KMS-11 (cell line): ENCODE results near the gene GCFC2.
A peak's percentile ranks its signal among the peaks of the same experiment; 100 is the strongest.

Source experiments
- H2AFZ ChIP-seq: fragments of 200-600 bp; sonication (generic); 2 replicates; pipeline ENCODE4 v1.6.1; 2016; ENCODE audit warnings: antibody characterized with exemption, mixed run types, low read depth
- H3K27ac ChIP-seq: fragments of 200-600 bp; sonication (generic); 2 replicates; pipeline ENCODE4 v1.6.1; 2016; ENCODE audit warnings: mild to moderate bottlenecking, mixed run types
- H3K27me3 ChIP-seq: fragments of 200-600 bp; sonication (generic); 2 replicates; pipeline ENCODE4 v1.6.1; 2017; ENCODE audit warnings: mild to moderate bottlenecking, low read depth, mixed run types, moderate library complexity; ENCODE audit not compliant: insufficient read depth
- H3K36me3 ChIP-seq: fragments of 200-600 bp; sonication (generic); 2 replicates; pipeline ENCODE4 v1.6.1; 2017; ENCODE audit warnings: mild to moderate bottlenecking, mixed run types; ENCODE audit not compliant: insufficient read depth
- H3K4me1 ChIP-seq: fragments of 200-600 bp; sonication (generic); 2 replicates; pipeline ENCODE4 v1.6.1; 2016; ENCODE audit warnings: mild to moderate bottlenecking, low read depth, mixed run types; ENCODE audit not compliant: poor library complexity, severe bottlenecking
- H3K4me2 ChIP-seq: fragments of 200-600 bp; sonication (generic); 2 replicates; pipeline ENCODE4 v1.7.0; 2016; ENCODE audit warnings: mild to moderate bottlenecking, mixed run types
- H3K4me3 ChIP-seq: fragments of 200-600 bp; sonication (generic); IDR thresholded peaks from 2 replicates; pipeline ENCODE4 v1.6.1; 2017; ENCODE audit warnings: low read depth, low read length, mixed read lengths; ENCODE audit not compliant: insufficient read depth
- H3K79me2 ChIP-seq: fragments of 200-600 bp; sonication (generic); 2 replicates; pipeline ENCODE4 v1.6.1; 2016; ENCODE audit warnings: low read depth, mixed run types; ENCODE audit not compliant: insufficient read depth
- H3K9ac ChIP-seq: fragments of 200-600 bp; sonication (generic); 2 replicates; pipeline ENCODE4 v1.6.1; 2016; ENCODE audit warnings: mild to moderate bottlenecking, mixed run types
- H4K20me1 ChIP-seq: fragments of 200-600 bp; sonication (generic); 2 replicates; pipeline ENCODE4 v1.6.1; 2016; ENCODE audit warnings: mild to moderate bottlenecking, mixed run types; ENCODE audit not compliant: insufficient read depth
- TF ChIP-seq, protein P1 (sequence below): fragments of 200-600 bp; sonication (generic); conservative IDR thresholded peaks from 2 replicates; pipeline ENCODE4 v1.6.1; 2017; ENCODE audit warnings: low read depth, mild to moderate bottlenecking, antibody characterized with exemption, low read length, moderate library complexity, mixed read lengths

Gene GCFC2

DNA sequence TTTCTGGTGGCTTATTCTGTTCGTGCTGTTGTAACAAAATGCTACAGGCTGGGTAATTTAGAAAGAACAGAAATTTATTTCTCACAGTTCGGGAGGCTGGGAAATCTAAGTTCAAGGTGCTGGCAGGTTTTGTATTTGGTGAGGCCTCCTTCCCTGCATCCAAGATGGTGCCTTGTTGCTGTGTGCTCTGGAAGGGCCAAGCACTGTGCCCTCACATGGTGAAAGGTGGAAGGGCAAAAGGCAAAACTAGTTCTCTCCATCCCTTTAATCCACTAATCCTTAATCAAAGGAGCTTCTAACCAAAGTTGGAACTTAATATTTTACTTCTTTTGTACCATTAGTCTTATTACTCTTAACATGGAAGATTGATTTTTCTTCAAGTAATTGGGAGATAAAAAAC, 56.7 kb downstream of the GCFC2 start:
- Histone ChIP-seq H3K27me3 (no peaks in the 10 kb centered on the region), H3K4me1 (no peaks in the 10 kb centered on the region), H3K4me2 (no peak overlapping the region), H3K9ac (no peak overlapping the region), H3K79me2 (peaks cover 7% of the 10 kb centered on the region; the same call in 1 of the 2 replicates), H4K20me1 (no peaks in the 10 kb centered on the region), H3K4me3 (no peak overlapping the region), H3K27ac (no peak overlapping the region), H2AFZ (no peak overlapping the region), H3K36me3 (peaks cover 16% of the 10 kb centered on the region; the same call in 1 of the 2 replicates)
- TF ChIP-seq, protein P1, sequence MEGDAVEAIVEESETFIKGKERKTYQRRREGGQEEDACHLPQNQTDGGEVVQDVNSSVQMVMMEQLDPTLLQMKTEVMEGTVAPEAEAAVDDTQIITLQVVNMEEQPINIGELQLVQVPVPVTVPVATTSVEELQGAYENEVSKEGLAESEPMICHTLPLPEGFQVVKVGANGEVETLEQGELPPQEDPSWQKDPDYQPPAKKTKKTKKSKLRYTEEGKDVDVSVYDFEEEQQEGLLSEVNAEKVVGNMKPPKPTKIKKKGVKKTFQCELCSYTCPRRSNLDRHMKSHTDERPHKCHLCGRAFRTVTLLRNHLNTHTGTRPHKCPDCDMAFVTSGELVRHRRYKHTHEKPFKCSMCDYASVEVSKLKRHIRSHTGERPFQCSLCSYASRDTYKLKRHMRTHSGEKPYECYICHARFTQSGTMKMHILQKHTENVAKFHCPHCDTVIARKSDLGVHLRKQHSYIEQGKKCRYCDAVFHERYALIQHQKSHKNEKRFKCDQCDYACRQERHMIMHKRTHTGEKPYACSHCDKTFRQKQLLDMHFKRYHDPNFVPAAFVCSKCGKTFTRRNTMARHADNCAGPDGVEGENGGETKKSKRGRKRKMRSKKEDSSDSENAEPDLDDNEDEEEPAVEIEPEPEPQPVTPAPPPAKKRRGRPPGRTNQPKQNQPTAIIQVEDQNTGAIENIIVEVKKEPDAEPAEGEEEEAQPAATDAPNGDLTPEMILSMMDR: no peak

DNA sequence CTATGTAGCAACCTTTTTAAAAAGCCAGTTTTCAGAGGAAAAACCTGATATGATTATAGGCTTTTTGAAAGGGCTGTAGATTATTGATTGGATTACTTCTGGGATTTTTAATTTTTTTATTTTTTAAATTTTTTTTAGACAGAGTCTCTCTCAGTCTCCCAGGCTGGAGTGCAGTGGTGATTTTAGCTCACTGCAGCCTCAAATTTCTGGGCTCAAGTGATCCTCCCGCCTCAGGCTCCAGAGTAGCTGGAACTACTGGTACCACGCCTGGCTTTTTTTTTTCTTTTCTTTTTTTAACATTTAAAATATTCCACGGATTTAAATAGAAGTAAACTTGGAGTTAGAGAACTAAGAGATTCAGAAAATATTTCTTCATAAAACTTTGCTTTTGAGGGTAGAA, 62.9 kb downstream of the GCFC2 start:
- Histone ChIP-seq H3K79me2 (peaks cover 32% of the 10 kb centered on the region), H3K4me2 (peak overlapping the region; percentile 98), H3K27ac (peak overlapping the region; percentile 85), H3K9ac (peak overlapping the region; percentile 99; the same call in 1 of the 2 replicates), H4K20me1 (no peaks in the 10 kb centered on the region), H3K4me1 (peaks cover 17% of the 10 kb centered on the region), H3K4me3 (no peak overlapping the region), H3K36me3 (no peaks in the 10 kb centered on the region; the same call in 1 of the 2 replicates), H3K27me3 (no peaks in the 10 kb centered on the region), H2AFZ (peak overlapping the region; percentile 99; the same call in 1 of the 2 replicates)
- TF ChIP-seq, protein P1: no peak

DNA sequence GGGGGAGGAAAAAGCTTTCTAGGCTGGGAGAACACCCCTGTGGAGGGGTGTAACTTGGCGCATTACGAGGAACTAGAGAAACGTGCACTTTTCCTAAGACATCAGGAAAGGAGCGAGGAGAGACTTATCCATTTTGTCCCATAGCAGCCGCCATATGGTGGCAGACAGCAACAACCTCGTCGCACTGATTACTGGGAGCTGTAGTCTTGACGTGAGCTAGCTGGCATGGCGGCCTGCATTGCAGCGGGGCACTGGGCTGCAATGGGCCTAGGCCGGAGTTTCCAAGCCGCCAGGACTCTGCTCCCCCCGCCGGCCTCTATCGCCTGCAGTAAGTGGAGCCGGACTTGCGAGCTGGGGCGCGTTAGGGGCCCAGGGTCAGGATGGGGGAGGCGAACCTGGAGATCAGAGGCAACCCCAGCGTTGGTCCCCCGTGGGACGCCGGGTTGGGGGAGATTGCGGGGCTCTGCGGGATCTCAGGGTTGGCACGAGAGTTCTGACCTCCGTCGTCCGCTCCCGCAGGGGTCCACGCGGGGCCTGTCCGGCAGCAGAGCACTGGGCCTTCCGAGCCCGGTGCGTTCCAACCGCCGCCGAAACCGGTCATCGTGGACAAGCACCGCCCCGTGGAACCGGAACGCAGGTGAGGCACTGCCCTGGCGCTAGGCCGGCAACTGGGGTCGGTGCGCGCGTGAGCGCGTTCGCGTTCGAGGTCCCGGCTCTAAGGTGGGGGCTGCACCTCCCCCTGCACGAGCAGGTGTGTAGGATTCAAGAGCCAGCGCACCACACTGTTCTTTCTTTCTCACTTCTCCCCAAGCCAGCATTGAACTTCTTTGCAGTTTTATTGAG, 63.9 kb downstream of the GCFC2 start, which contains the start of gene MRPL19:
MRPL19 (plus strand) TSS at position 201 of the 843 bp plus-strand sequence; CDS start at position 226, 25 bp downstream.
- H3K4me1 ChIP-seq: peaks cover 17% of the 10 kb centered on the region
- peaks cover 32% of the 10 kb centered on the region for H3K79me2 ChIP-seq
- peak within 1 kb of the TSS; percentile 99 for H2AFZ ChIP-seq
- H3K27ac ChIP-seq: peak within 1 kb of the TSS; percentile 85
- no peaks in the 10 kb centered on the region for H3K27me3 ChIP-seq
- TF ChIP-seq, protein P1: no peak
- H3K9ac ChIP-seq: peak within 1 kb of the TSS; percentile 99
- H3K4me3 ChIP-seq: peak within 1 kb of the TSS; percentile 94
- peak within 1 kb of the TSS; percentile 98 for H3K4me2 ChIP-seq
- no peaks in the 10 kb centered on the region for H4K20me1 ChIP-seq
- H3K36me3 ChIP-seq: no peaks in the 10 kb centered on the region

DNA sequence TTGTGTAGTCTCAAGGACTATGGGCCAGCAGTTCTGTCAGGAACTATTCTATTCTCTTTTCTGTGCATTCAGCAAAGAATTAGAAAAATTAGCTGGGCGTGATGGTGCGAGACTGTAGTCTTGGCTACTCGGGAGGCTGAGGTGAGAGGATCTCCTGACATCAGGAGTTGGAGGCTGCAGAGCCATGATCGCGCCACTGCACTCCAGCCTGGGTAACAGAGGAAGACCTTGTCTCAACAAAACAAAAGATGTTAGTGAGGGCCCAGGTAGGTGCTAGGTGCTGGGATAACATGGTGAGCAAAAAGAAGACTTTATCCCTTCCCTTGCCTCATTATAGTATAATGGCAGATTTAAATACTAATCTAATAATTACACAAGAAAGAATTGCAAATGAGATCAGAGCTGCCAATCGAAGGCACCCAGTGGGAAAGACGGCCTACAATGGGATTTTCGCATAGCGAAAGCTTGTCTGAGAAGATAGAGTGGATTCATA, 64.6 kb downstream of the GCFC2 start:
- H3K27me3 ChIP-seq: no peaks in the 10 kb centered on the region
- peak overlapping the region; percentile 85 for H3K27ac ChIP-seq
- peak overlapping the region; percentile 99 for H3K9ac ChIP-seq
- TF ChIP-seq, protein P1: no peak
- H3K4me1 ChIP-seq: peaks cover 18% of the 10 kb centered on the region
- peak overlapping the region; percentile 94 for H3K4me3 ChIP-seq
- H2AFZ ChIP-seq: peak overlapping the region; percentile 99
- peaks cover 32% of the 10 kb centered on the region for H3K79me2 ChIP-seq
- no peaks in the 10 kb centered on the region for H4K20me1 ChIP-seq
- H3K36me3 ChIP-seq: no peaks in the 10 kb centered on the region
- peak overlapping the region; percentile 98 for H3K4me2 ChIP-seq
